T-cell (primary cell): Measurements from ENCODE around the gene PDYN. TPM values are rescaled to one million over a fixed set of nuclear protein-coding genes. Genes with fewer than 3 reads are reported as not detected.

Experiments
- ATAC-seq, 4 experiments: fragments of 200-7000 bp in 3 of 4; fragments of 150-1000 bp in 1 of 4; cut with Tn5 transposase; replicated peaks in 1 of 4; 1 replicate in 3 of 4; 2 replicates in 1 of 4; pipeline ENCODE4 v1.10.0; 2021; ENCODE audit warnings: moderate library complexity in 3 of 4, mild to moderate bottlenecking in 2 of 4, moderate number of reproducible peaks in 1 of 4
- CTCF ChIA-PET, 2 donors: fragments of 300-600 bp; sonication (Branson Sonifier 250); formaldehyde crosslinking; loops; one replicate each; lab custom pipeline; 2022; ENCODE audit warnings: antibody characterized with exemption in 2 of 2; lab: Charles Lee
- POLR2A ChIA-PET, 2 donors: fragments of 300-600 bp; sonication (Branson Sonifier 250); formaldehyde crosslinking; loops; one replicate each; lab custom pipeline; 2022; ENCODE audit warnings: antibody characterized with exemption in 2 of 2; lab: Charles Lee
- DNase-seq, 35 experiments: peaks; one replicate each; pipeline versions ENCODE4 v3.0.0 to v3.0.0-alpha.2; 2013 to 2023
- H3K27ac ChIP-seq: one replicate; pipeline ENCODE4 v1.5.1; 2013; ENCODE audit warnings: low read length
- H3K27me3 ChIP-seq, 2 experiments: replicated peaks in 1 of 2; 1 replicate in 1 of 2; 2 replicates in 1 of 2; pipeline versions ENCODE4 v1.6.1 to v1.7.0; 2013; ENCODE audit warnings: low read length in 1 of 2, mixed read lengths in 1 of 2; ENCODE audit not compliant: control insufficient read depth in 2 of 2, insufficient read depth in 2 of 2; ENCODE audit errors: extremely low read depth in 1 of 2
- H3K36me3 ChIP-seq, 2 donors: 1 replicate in 1 of 2; 2 replicates in 1 of 2; pipeline versions ENCODE4 v1.6.1 to v1.7.0; 2013; ENCODE audit warnings: low read length in 1 of 2; ENCODE audit not compliant: control insufficient read depth in 2 of 2, insufficient read depth in 1 of 2; ENCODE audit errors: extremely low read depth in 1 of 2
- H3K4me1 ChIP-seq, 2 experiments: 1 replicate in 1 of 2; 2 replicates in 1 of 2; pipeline versions ENCODE4 v1.6.1 to v1.7.0; 2013; ENCODE audit warnings: low read length in 2 of 2, mixed read lengths in 1 of 2; ENCODE audit not compliant: insufficient read depth in 2 of 2, control insufficient read depth in 1 of 2; ENCODE audit errors: extremely low read depth in 1 of 2
- H3K4me3 ChIP-seq, 2 donors: 1 replicate in 1 of 2; 2 replicates in 1 of 2; pipeline versions ENCODE4 v1.5.1 to v1.7.0; 2013; ENCODE audit warnings: mild to moderate bottlenecking in 2 of 2, low read length in 1 of 2, moderate library complexity in 1 of 2; ENCODE audit not compliant: control insufficient read depth in 1 of 2; ENCODE audit errors: extremely low read depth in 1 of 2
- H3K9me3 ChIP-seq: 2 replicates; pipeline ENCODE4 v1.7.0; 2013
- H3K27ac Mint-ChIP-seq, 2 donors: one replicate each; pipeline ENCODE4 v1.8.0; 2020 to 2021; ENCODE audit warnings: mild to moderate bottlenecking in 2 of 2, mixed read lengths in 2 of 2
- H3K27me3 Mint-ChIP-seq, 2 donors: one replicate each; pipeline ENCODE4 v1.8.0; 2021 to 2022; ENCODE audit warnings: mixed read lengths in 2 of 2
- H3K36me3 Mint-ChIP-seq: one replicate; pipeline ENCODE4 v1.8.0; 2021; ENCODE audit warnings: mixed read lengths
- H3K4me1 Mint-ChIP-seq, 3 donors: one replicate each; pipeline ENCODE4 v1.8.0; 2020 to 2022; ENCODE audit warnings: mixed read lengths in 3 of 3, mild to moderate bottlenecking in 1 of 3
- H3K4me3 Mint-ChIP-seq, 3 donors: one replicate each; pipeline ENCODE4 v1.8.0; 2020 to 2022; ENCODE audit warnings: mild to moderate bottlenecking in 3 of 3, mixed read lengths in 3 of 3, moderate library complexity in 3 of 3
- H3K9me3 Mint-ChIP-seq, 3 donors: one replicate each; pipeline ENCODE4 v1.8.0; 2020 to 2022; ENCODE audit warnings: mixed read lengths in 3 of 3
- WGBS: methylation state at CpG from one replicate; pipeline ENCODE4 v1.1.5; 2013; ENCODE audit warnings: missing lambda C conversion rate; ENCODE audit not compliant: insufficient coverage; 5-methylcytosine and 5-hydroxymethylcytosine counted together
- total RNA-seq, 35 experiments: library from RNA in 6 of 35; stranded (reverse) in 6 of 35; fragments of 120-200 nt in 1 of 35; gene quantifications; one replicate each; pipeline versions ENCODE4 v1.2.1 to v1.2.4 and lab custom pipeline; 2013 to 2026

Gene PDYN
- total RNA-seq, 5 donors from 2014 or later (not counting 1 experiment from before 2014, with no cell fraction given) = not detected

GRCh38 chr20:1961374-1961773 is 32.5 kb downstream of the PDYN start:
- ChIA-PET POLR2A (no interaction called here), CTCF (no interaction called here)
- peaks cover 31 to 42% of the 10 kb centered on the region in 2 donors for H3K27me3 Mint-ChIP-seq
- H3K36me3 Mint-ChIP-seq = no peaks in the 10 kb centered on the region
- no peak overlapping the region for H3K4me3 ChIP-seq
- ATAC-seq (no peak), DNase-seq (no peak)
- H3K4me3 Mint-ChIP-seq = no peak overlapping the region
- 85% methylated on average over 3 of the region's 5 CpGs for WGBS
- no peaks in the 10 kb centered on the region for H3K36me3 ChIP-seq
- H3K27ac Mint-ChIP-seq = no peak overlapping the region
- peaks cover 8 to 11% (median 8%) of the 10 kb centered on the region in 3 donors for H3K4me1 Mint-ChIP-seq
- no peaks in the 10 kb centered on the region for H3K9me3 Mint-ChIP-seq
- H3K9me3 ChIP-seq = no peaks in the 10 kb centered on the region
- no peak overlapping the region for H3K27ac ChIP-seq
- peaks cover 5 to 24% of the 10 kb centered on the region in 2 experiments for H3K27me3 ChIP-seq
- H3K4me1 ChIP-seq = peaks cover 0 to 8% of the 10 kb centered on the region in 2 experiments

GRCh38 chr20:1959156-1959555 is 34.7 kb downstream of the PDYN start:
- no CpG with 5 or more reads among the region's 2 CpGs for WGBS
- Histone ChIP-seq H3K27me3 (peaks cover 0 to 12% of the 10 kb centered on the region in 2 experiments), H3K4me3 (no peak overlapping the region), H3K36me3 (no peaks in the 10 kb centered on the region), H3K4me1 (no peaks in the 10 kb centered on the region), H3K27ac (no peak overlapping the region), H3K9me3 (no peaks in the 10 kb centered on the region)
- Mint-ChIP-seq H3K27me3 (peaks cover 22 to 36% of the 10 kb centered on the region in 2 donors), H3K9me3 (no peaks in the 10 kb centered on the region), H3K27ac (no peak overlapping the region), H3K36me3 (no peaks in the 10 kb centered on the region), H3K4me1 (no peaks in the 10 kb centered on the region), H3K4me3 (no peak overlapping the region)
- CTCF ChIA-PET = no interaction called here
- ATAC-seq (no peak), DNase-seq (no peak)
- POLR2A ChIA-PET = interaction anchor here in 1 of 2 donors (0.6 to 0.7 kb wide), 2 partner anchors 97 to 142 kb away, joined by 3 to 4 read pairs; no protein-coding TSS in a partner anchor

- ChIA-PET CTCF (no interaction called here), POLR2A (no interaction called here)
- Mint-ChIP-seq H3K9me3 (no peaks in the 10 kb centered on the region), H3K4me3 (no peak overlapping the region), H3K27ac (no peak overlapping the region), H3K27me3 (peaks cover 22 to 31% of the 10 kb centered on the region in 2 donors), H3K36me3 (no peaks in the 10 kb centered on the region), H3K4me1 (no peaks in the 10 kb centered on the region)
- 40% methylated on average over 1 of the region's 2 CpGs for WGBS
- peaks cover 0 to 16% of the 10 kb centered on the region in 2 experiments for H3K27me3 ChIP-seq
- no peaks in the 10 kb centered on the region for H3K4me1 ChIP-seq
- H3K4me3 ChIP-seq = no peak overlapping the region
- no peaks in the 10 kb centered on the region for H3K9me3 ChIP-seq
- DNase-seq = no peak
- ATAC-seq = no peak
- H3K36me3 ChIP-seq = no peaks in the 10 kb centered on the region
- no peak overlapping the region for H3K27ac ChIP-seq
These were observed 35.4 kb downstream of the PDYN start for GRCh38 chr20:1958426-1958825.

- Mint-ChIP-seq H3K27me3 (peaks cover 10 to 16% of the 10 kb centered on the region in 2 donors), H3K9me3 (no peaks in the 10 kb centered on the region), H3K4me1 (peaks cover 0 to 3% (median 0%) of the 10 kb centered on the region in 3 donors), H3K27ac (no peak overlapping the region), H3K4me3 (no peak overlapping the region), H3K36me3 (no peaks in the 10 kb centered on the region)
- Histone ChIP-seq H3K4me3 (no peak overlapping the region), H3K36me3 (no peaks in the 10 kb centered on the region), H3K9me3 (no peaks in the 10 kb centered on the region), H3K27me3 (peaks cover 0 to 4% of the 10 kb centered on the region in 2 experiments), H3K27ac (no peak overlapping the region), H3K4me1 (no peaks in the 10 kb centered on the region)
- DNase-seq (no peak), ATAC-seq (no peak)
- ChIA-PET CTCF (no interaction called here), POLR2A (no interaction called here)
- WGBS = 78% methylated on average over 7 of the region's 8 CpGs
These were observed 38.6 kb downstream of the PDYN start for GRCh38 chr20:1955217-1955616.

DNA sequence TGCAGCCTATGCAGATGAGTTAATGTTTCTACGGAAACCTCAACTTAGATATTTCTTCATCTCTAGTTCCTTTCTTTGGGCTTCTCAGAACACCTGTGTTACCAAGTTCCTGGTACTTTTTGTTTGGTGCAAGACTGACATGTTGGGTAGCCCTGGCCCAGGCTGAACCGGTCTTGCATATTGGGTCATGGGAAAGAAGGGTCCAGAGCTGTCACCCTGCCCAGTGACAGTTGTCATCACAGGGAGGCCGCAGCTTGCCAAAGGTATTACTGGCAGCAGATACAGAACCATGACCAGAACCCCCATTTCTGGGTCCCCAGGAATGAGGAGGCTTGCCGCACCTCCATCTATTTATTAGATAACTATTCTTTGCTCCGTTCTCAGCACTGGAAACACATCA is 40.2 kb downstream of the PDYN start:
- Histone ChIP-seq H3K4me1 (no peaks in the 10 kb centered on the region), H3K27me3 (peaks cover 0 to 13% of the 10 kb centered on the region in 2 experiments), H3K9me3 (no peaks in the 10 kb centered on the region), H3K27ac (no peak overlapping the region), H3K36me3 (no peaks in the 10 kb centered on the region), H3K4me3 (no peak overlapping the region)
- POLR2A ChIA-PET = no interaction called here
- no peak for DNase-seq
- H3K27ac Mint-ChIP-seq = no peak overlapping the region
- peaks cover 10 to 13% of the 10 kb centered on the region in 2 donors for H3K27me3 Mint-ChIP-seq
- H3K4me1 Mint-ChIP-seq = peaks cover 0 to 3% (median 0%) of the 10 kb centered on the region in 3 donors
- no peaks in the 10 kb centered on the region for H3K36me3 Mint-ChIP-seq
- no peaks in the 10 kb centered on the region for H3K9me3 Mint-ChIP-seq
- no peak for ATAC-seq
- WGBS = 90% methylated on average over 2 of the region's 5 CpGs
- CTCF ChIA-PET = interaction anchor here in 1 of 2 donors (0.6 kb wide), 1 partner anchor 227 kb away, joined by 4 read pairs; no protein-coding TSS in a partner anchor
- H3K4me3 Mint-ChIP-seq = no peak overlapping the region

DNA sequence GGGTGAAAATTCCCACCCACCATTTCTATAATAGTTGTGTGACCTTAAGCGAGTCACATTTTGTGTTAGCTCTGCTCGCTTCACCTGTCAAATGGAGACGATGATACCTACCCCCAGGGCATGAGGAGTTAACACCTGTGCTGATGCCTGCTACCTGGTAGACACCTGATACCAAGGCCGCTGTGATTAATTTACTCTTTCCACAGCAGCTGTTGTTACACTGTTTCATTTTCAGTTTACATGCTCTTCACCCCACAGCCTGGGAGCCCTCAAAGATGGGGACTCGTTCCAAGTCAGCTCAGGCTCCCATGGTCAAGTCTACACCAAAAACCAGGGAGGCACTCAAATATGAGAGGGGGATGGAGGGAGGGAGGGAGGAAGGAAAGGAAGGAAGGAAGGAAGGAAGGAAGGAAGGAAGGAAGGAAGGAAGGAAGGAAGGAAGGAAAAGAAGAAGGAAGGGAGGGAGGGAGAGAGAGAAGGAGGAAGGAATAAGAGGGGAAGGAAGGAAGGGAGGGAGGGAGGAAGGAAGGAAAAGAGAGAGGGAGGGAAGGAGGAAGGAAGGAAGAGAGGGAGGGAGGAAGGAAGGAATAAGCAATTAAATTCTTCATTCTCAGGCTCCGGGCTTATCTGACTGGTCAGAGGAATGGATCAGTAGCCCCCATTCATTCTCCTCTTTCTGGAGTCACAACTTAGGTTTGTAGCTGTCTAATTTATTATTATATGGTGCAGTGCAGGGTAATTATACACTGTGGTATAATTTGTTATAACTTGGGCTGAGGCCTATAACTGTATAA is 40.9 kb downstream of the PDYN start:
- H3K9me3 ChIP-seq = no peaks in the 10 kb centered on the region
- H3K4me3 ChIP-seq = no peak overlapping the region
- H3K9me3 Mint-ChIP-seq = no peaks in the 10 kb centered on the region
- ATAC-seq = no peak
- no peaks in the 10 kb centered on the region for H3K36me3 ChIP-seq
- peaks cover 0 to 3% (median 0%) of the 10 kb centered on the region in 3 donors for H3K4me1 Mint-ChIP-seq
- POLR2A ChIA-PET = no interaction called here
- no peak overlapping the region for H3K4me3 Mint-ChIP-seq
- DNase-seq = no peak
- no peak overlapping the region for H3K27ac Mint-ChIP-seq
- peaks cover 14 to 17% of the 10 kb centered on the region in 2 donors for H3K27me3 Mint-ChIP-seq
- no CpG with 5 or more reads among the region's 6 CpGs for WGBS
- CTCF ChIA-PET = no interaction called here
- no peak overlapping the region for H3K27ac ChIP-seq
- H3K4me1 ChIP-seq = no peaks in the 10 kb centered on the region
- H3K27me3 ChIP-seq = peaks cover 0 to 13% of the 10 kb centered on the region in 2 experiments
- no peaks in the 10 kb centered on the region for H3K36me3 Mint-ChIP-seq
